ENCODE data around the gene MACIR.
"Not testable (repeated sequence)": the region's sequence is repeated elsewhere in the genome, so short reads cannot be mapped to it uniquely, and the experiment has no call there.

Gene MACIR, protein sequence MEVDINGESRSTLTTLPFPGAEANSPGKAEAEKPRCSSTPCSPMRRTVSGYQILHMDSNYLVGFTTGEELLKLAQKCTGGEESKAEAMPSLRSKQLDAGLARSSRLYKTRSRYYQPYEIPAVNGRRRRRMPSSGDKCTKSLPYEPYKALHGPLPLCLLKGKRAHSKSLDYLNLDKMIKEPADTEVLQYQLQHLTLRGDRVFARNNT

GRCh38 chr5:103258368-103258956 lies at the start of gene MACIR:
Gene MACIR, plus strand, starts transcription at chr5:103258763. Its CDS starts 17,157 bp downstream, at chr5:103275920.
- Mint-ChIP-seq H3K9me3 (no peaks in the 10 kb centered on the region), H3K27ac (peak within 1 kb of the TSS; percentile 80), H3K4me1 (ENCODE audit: low read depth) (peaks cover 28% of the 10 kb centered on the region), H3K4me3 (peak within 1 kb of the TSS; percentile 97), H3K36me3 (ENCODE audit: low read depth) (no peaks in the 10 kb centered on the region), H3K27me3 (ENCODE audit: low read depth) (peaks cover 16% of the 10 kb centered on the region)
- peak; percentile 88 for DNase-seq (ENCODE audit: low spot score)

GRCh38 chr5:103209065-103209464 lies 49.5 kb upstream of the MACIR start:
- DNase-seq (ENCODE audit: low spot score): no peak
- H3K9me3 Mint-ChIP-seq: no peaks in the 10 kb centered on the region
- H3K4me1 Mint-ChIP-seq (ENCODE audit: low read depth): peaks cover 22% of the 10 kb centered on the region
- H3K27me3 Mint-ChIP-seq (ENCODE audit: low read depth): no peaks in the 10 kb centered on the region
- no peak overlapping the region for H3K4me3 Mint-ChIP-seq
- peaks cover 38% of the 10 kb centered on the region for H3K36me3 Mint-ChIP-seq (ENCODE audit: low read depth)
- H3K27ac Mint-ChIP-seq: no peak overlapping the region

DNA sequence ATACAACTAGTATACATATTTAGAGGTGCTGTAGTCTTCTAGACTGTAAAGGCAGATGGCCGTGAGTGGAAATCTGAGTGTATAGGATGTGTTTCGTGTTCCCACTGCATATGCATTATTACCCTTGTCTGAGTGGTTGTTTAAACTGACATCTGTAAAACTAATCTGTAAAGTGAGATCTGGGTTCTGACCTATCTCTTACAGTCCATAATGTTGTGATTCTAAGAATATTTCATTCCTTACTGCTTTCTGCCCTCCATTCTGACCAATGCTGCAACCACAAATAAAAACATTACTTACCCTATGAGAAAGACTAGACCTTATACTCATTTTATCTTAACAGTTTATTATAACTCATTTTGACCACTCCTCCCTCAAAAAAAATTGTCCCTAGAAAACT lies 47.6 kb upstream of the MACIR start:
- H3K27me3 Mint-ChIP-seq (ENCODE audit: low read depth): no peaks in the 10 kb centered on the region
- no peak overlapping the region for H3K27ac Mint-ChIP-seq
- peaks cover 29% of the 10 kb centered on the region for H3K36me3 Mint-ChIP-seq (ENCODE audit: low read depth)
- H3K4me3 Mint-ChIP-seq: no peak overlapping the region
- DNase-seq (ENCODE audit: low spot score): no peak
- H3K9me3 Mint-ChIP-seq: no peaks in the 10 kb centered on the region
- H3K4me1 Mint-ChIP-seq (ENCODE audit: low read depth): peaks cover 22% of the 10 kb centered on the region

- no peaks in the 10 kb centered on the region for H3K9me3 Mint-ChIP-seq
- peak overlapping the region; percentile 74 for H3K27ac Mint-ChIP-seq
- peak overlapping the region; percentile 41 for H3K4me3 Mint-ChIP-seq
- H3K27me3 Mint-ChIP-seq (ENCODE audit: low read depth): no peaks in the 10 kb centered on the region
- peaks cover 26% of the 10 kb centered on the region for H3K4me1 Mint-ChIP-seq (ENCODE audit: low read depth)
- H3K36me3 Mint-ChIP-seq (ENCODE audit: low read depth): peaks cover 23% of the 10 kb centered on the region
- DNase-seq (ENCODE audit: low spot score): no peak
These were observed 46.7 kb upstream of the MACIR start for GRCh38 chr5:103211576-103212561.

DNA sequence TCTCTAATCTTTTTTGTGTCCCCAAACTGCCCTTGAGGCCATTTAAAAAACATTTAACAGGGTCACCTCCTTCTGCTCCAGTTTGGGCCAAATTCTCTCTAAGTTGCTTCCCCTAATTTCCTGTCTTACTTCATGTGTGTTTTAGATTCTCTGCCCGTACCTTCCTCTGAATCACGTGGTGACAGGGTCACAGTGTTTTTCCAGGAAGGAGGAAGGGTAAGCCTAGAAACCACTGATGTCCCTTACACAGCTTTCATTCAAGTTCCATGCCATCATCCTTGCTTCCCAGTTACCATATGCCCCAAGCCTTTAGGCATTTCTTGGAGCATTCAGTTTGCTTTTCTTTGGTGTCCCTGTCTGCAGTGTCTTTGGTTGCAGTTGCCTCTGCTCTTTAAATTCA lies 42.4 kb upstream of the MACIR start:
- Mint-ChIP-seq H3K27ac (no peak overlapping the region), H3K36me3 (ENCODE audit: low read depth) (peaks cover 9% of the 10 kb centered on the region), H3K27me3 (ENCODE audit: low read depth) (no peaks in the 10 kb centered on the region), H3K4me3 (peak overlapping the region; percentile 12), H3K9me3 (no peaks in the 10 kb centered on the region), H3K4me1 (ENCODE audit: low read depth) (peaks cover 15% of the 10 kb centered on the region)
- no peak for DNase-seq (ENCODE audit: low spot score)

GRCh38 chr5:103216697-103217096 lies 41.9 kb upstream of the MACIR start:
- H3K27me3 Mint-ChIP-seq (ENCODE audit: low read depth): no peaks in the 10 kb centered on the region
- no peak for DNase-seq (ENCODE audit: low spot score)
- H3K4me1 Mint-ChIP-seq (ENCODE audit: low read depth): peaks cover 10% of the 10 kb centered on the region
- H3K27ac Mint-ChIP-seq: no peak overlapping the region
- H3K36me3 Mint-ChIP-seq (ENCODE audit: low read depth): peaks cover 9% of the 10 kb centered on the region
- no peak overlapping the region for H3K4me3 Mint-ChIP-seq
- no peaks in the 10 kb centered on the region for H3K9me3 Mint-ChIP-seq

DNA sequence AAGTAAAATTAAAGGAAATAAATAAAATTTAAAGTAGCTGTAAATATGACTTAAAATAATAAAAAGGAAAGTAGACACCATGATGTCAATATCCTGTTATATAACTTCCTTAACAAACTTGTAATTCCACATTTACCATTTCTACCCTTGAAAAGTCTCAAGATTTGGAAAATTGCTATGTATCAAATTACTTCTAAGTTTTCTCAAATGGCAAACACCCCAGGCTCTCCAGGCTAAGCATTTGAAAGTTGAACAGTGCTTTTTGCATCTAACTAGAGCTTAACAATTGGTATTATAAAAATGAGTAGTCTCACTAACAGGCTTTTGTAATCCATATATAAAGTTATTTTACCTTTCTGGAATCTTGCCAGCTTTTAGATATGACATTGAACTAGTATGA lies 41.5 kb upstream of the MACIR start:
- H3K9me3 Mint-ChIP-seq: no peaks in the 10 kb centered on the region
- no peak for DNase-seq (ENCODE audit: low spot score)
- no peak overlapping the region for H3K4me3 Mint-ChIP-seq

GRCh38 chr5:103218164-103218563 lies 40.4 kb upstream of the MACIR start:
- no peak overlapping the region for H3K27ac Mint-ChIP-seq
- H3K36me3 Mint-ChIP-seq (ENCODE audit: low read depth): peaks cover 3% of the 10 kb centered on the region
- H3K4me3 Mint-ChIP-seq: no peak overlapping the region
- no peaks in the 10 kb centered on the region for H3K9me3 Mint-ChIP-seq
- H3K27me3 Mint-ChIP-seq (ENCODE audit: low read depth): no peaks in the 10 kb centered on the region
- no peak for DNase-seq (ENCODE audit: low spot score)
- peaks cover 4% of the 10 kb centered on the region for H3K4me1 Mint-ChIP-seq (ENCODE audit: low read depth)

More for the DNA sequence above, 41.5 kb upstream of the MACIR start:
- H3K27ac Mint-ChIP-seq: no peak overlapping the region
- H3K36me3 Mint-ChIP-seq (ENCODE audit: low read depth): peaks cover 6% of the 10 kb centered on the region
- H3K4me1 Mint-ChIP-seq (ENCODE audit: low read depth): peaks cover 7% of the 10 kb centered on the region
- H3K27me3 Mint-ChIP-seq (ENCODE audit: low read depth): no peaks in the 10 kb centered on the region

GRCh38 chr5:103219074-103219473 lies 39.5 kb upstream of the MACIR start:
- not testable (repeated sequence) for H3K4me1 Mint-ChIP-seq (ENCODE audit: low read depth)

GRCh38 chr5:103223031-103223955 lies 35.3 kb upstream of the MACIR start:
- DNase-seq (ENCODE audit: low spot score): no peak
- Mint-ChIP-seq H3K27ac (no peak overlapping the region), H3K4me1 (ENCODE audit: low read depth) (peaks cover 3% of the 10 kb centered on the region), H3K36me3 (ENCODE audit: low read depth) (no peaks in the 10 kb centered on the region), H3K4me3 (no peak overlapping the region), H3K27me3 (ENCODE audit: low read depth) (peaks cover 24% of the 10 kb centered on the region), H3K9me3 (no peaks in the 10 kb centered on the region)

More at GRCh38 chr5:103219074-103219473, 39.5 kb upstream of the MACIR start:
- H3K4me3 Mint-ChIP-seq; H3K9me3 Mint-ChIP-seq; H3K27me3 Mint-ChIP-seq (ENCODE audit: low read depth); H3K27ac Mint-ChIP-seq; DNase-seq (ENCODE audit: low spot score); H3K36me3 Mint-ChIP-seq (ENCODE audit: low read depth): not testable (repeated sequence)

DNA sequence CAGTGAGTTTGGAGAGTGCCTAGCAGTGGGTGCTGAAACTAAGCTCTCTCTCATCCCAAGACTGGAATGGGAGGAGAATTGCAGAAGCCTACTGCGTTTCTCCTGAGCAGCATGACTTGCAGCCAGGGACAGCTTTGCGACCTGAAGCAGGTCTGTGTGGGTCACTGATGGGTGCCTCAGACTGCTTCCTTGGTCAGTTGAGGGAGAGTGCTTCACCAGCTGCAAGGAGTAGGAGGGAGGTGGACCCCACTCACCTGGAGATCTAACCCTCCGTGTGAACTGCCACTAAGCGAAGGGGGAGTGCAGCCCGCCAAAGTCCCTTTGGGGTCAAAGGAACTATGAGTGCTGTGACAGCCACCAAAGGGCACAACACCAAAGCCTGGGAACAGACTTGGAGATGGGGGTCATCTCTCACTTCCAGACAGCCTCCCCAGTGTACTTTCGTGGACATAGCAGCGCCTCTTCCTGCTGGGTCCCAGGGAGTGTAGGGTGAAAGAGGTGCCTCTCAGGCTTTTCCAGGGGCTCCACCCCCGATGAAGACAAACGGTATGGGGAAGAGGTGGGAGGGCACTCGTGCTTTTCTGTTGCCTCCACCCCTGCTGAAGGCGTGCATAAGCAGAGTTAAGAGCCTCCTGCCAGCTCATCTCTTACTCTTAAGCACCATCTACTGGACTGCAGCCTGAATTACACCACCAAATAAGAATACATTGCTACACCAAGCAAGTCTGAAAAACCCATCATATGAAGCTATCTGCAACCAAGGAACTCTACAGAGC lies 34.3 kb upstream of the MACIR start:
- DNase-seq (ENCODE audit: low spot score): peak; percentile 31
- Mint-ChIP-seq H3K27me3 (ENCODE audit: low read depth) (peaks cover 30% of the 10 kb centered on the region), H3K4me3 (no peak overlapping the region), H3K4me1 (ENCODE audit: low read depth) (peaks cover 3% of the 10 kb centered on the region), H3K9me3 (no peaks in the 10 kb centered on the region), H3K36me3 (ENCODE audit: low read depth) (no peaks in the 10 kb centered on the region), H3K27ac (no peak overlapping the region)

DNA sequence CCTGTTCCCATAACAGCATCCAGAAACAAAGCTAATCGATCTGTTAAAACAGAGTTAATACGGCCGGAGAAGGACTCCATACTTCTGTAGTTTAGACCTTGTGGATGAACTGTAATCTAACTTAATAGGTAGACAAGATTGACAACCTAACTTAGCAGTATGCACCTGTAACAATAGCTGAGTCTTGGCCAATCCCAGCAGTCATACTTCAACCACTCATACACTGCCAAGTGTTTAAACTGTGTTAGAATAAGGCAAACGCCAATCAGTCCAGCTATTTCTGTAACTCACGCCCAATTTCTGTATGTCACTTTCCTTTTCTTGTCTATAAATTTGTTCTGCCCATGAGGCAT lies 33.7 kb upstream of the MACIR start:
- H3K27me3 Mint-ChIP-seq (ENCODE audit: low read depth): peaks cover 32% of the 10 kb centered on the region
- no peak for DNase-seq (ENCODE audit: low spot score)
- H3K4me1 Mint-ChIP-seq (ENCODE audit: low read depth): peaks cover 3% of the 10 kb centered on the region
- no peak overlapping the region for H3K27ac Mint-ChIP-seq
- H3K4me3 Mint-ChIP-seq: no peak overlapping the region
- no peaks in the 10 kb centered on the region for H3K9me3 Mint-ChIP-seq
- H3K36me3 Mint-ChIP-seq (ENCODE audit: low read depth): no peaks in the 10 kb centered on the region

GRCh38 chr5:103228061-103228460 lies 30.5 kb upstream of the MACIR start:
- no peak overlapping the region for H3K27ac Mint-ChIP-seq
- no peak overlapping the region for H3K4me3 Mint-ChIP-seq
- peaks cover 3% of the 10 kb centered on the region for H3K4me1 Mint-ChIP-seq (ENCODE audit: low read depth)
- H3K9me3 Mint-ChIP-seq: no peaks in the 10 kb centered on the region
- H3K36me3 Mint-ChIP-seq (ENCODE audit: low read depth): no peaks in the 10 kb centered on the region
- no peak for DNase-seq (ENCODE audit: low spot score)
- peaks cover 40% of the 10 kb centered on the region for H3K27me3 Mint-ChIP-seq (ENCODE audit: low read depth)
